CD4-positive, alpha-beta T cell (primary cell): Measurements from ENCODE around the gene LRWD1. TPM values are rescaled to one million over a fixed set of nuclear protein-coding genes. Genes with fewer than 3 reads are reported as not detected.

ENCODE experiments used
- ATAC-seq: fragments of 200-7000 bp; cut with Tn5 transposase; one replicate; pipeline ENCODE4 v1.10.0; 2022; ENCODE audit warnings: mild to moderate bottlenecking; ENCODE audit not compliant: poor library complexity
- CTCF ChIA-PET: fragments of 350-600 bp; sonication (Branson Sonifier 250); formaldehyde crosslinking; loops from one replicate; lab custom pipeline; 2021; ENCODE audit warnings: antibody characterized with exemption, inconsistent platforms; lab: Charles Lee
- POLR2A ChIA-PET: fragments of 350-600 bp; sonication (Branson Sonifier 250); formaldehyde crosslinking; loops from one replicate; lab custom pipeline; 2021; ENCODE audit warnings: antibody characterized with exemption, inconsistent platforms; lab: Charles Lee
- DNase-seq, 14 experiments: peaks; one replicate each; pipeline ENCODE4 v3.0.0-alpha.2; 2013 to 2020; ENCODE audit warnings: mixed read lengths in 2 of 14
- H3K27ac ChIP-seq, 2 donors: one replicate each; pipeline versions ENCODE4 v1.5.1 to v1.7.0; 2013; ENCODE audit warnings: low read length in 2 of 2, low read depth in 1 of 2, mild to moderate bottlenecking in 1 of 2
- H3K27me3 ChIP-seq, 2 experiments: 1 replicate in 1 of 2; 2 replicates in 1 of 2; pipeline versions ENCODE4 v1.6.1 to v1.7.0; 2013; ENCODE audit warnings: low read length in 2 of 2, control low read depth in 1 of 2, mild to moderate bottlenecking in 1 of 2, moderate library complexity in 1 of 2; ENCODE audit not compliant: insufficient read depth in 2 of 2, control insufficient read depth in 1 of 2
- H3K36me3 ChIP-seq: one replicate; pipeline ENCODE4 v1.6.1; 2013; ENCODE audit warnings: low read length, control low read depth; ENCODE audit not compliant: insufficient read depth
- H3K4me1 ChIP-seq: one replicate; pipeline ENCODE4 v1.6.1; 2013; ENCODE audit warnings: low read length, control low read depth; ENCODE audit not compliant: insufficient read depth
- H3K4me3 ChIP-seq: one replicate; pipeline ENCODE4 v1.5.1; 2013; ENCODE audit warnings: mild to moderate bottlenecking, low read length, moderate library complexity
- H3K9me3 ChIP-seq, 2 experiments: 1 replicate in 1 of 2; 2 replicates in 1 of 2; pipeline versions ENCODE4 v1.6.1 to v1.7.0; 2013; ENCODE audit warnings: low read length in 2 of 2, mild to moderate bottlenecking in 2 of 2, control low read depth in 1 of 2, moderate library complexity in 1 of 2; ENCODE audit not compliant: control insufficient read depth in 1 of 2, insufficient read depth in 1 of 2
- H3K27ac Mint-ChIP-seq: one replicate; pipeline ENCODE4 v1.8.0; 2020; ENCODE audit warnings: mixed read lengths
- H3K27me3 Mint-ChIP-seq: one replicate; pipeline ENCODE4 v1.8.0; 2021; ENCODE audit warnings: mixed read lengths
- H3K36me3 Mint-ChIP-seq: one replicate; pipeline ENCODE4 v1.8.0; 2021; ENCODE audit warnings: low read depth, mixed read lengths
- H3K4me1 Mint-ChIP-seq: one replicate; pipeline ENCODE4 v1.8.0; 2021; ENCODE audit warnings: low read depth, mixed read lengths
- H3K4me3 Mint-ChIP-seq: one replicate; pipeline ENCODE4 v1.8.0; 2020; ENCODE audit warnings: mild to moderate bottlenecking, mixed read lengths
- H3K9me3 Mint-ChIP-seq: one replicate; pipeline ENCODE4 v1.8.0; 2020; ENCODE audit warnings: mixed read lengths
- intact Hi-C, 2 experiments: fragments of 100-400 bp; cut with DNase I in 1 of 2; cut with micrococcal nuclease in 1 of 2; formaldehyde crosslinking; loops; one replicate each; pipeline versions ENCODE4 v1.15.1 to v1.9.0; 2023 to 2025; cut with DNase I, micrococcal nuclease
- total RNA-seq, 174 experiments: library from RNA in 2 of 174; stranded (reverse) in 2 of 174; gene quantifications; one replicate each; pipeline ENCODE4 v1.2.3 and lab custom pipeline; 2021 to 2026
- TF ChIP-seq, protein P1 (sequence below): fragments of 200-600 bp; IDR thresholded peaks from one replicate; pipeline ENCODE4 v1.8.0; 2022; ENCODE audit warnings: antibody characterized with exemption, mild to moderate bottlenecking

LRWD1 gene
- total RNA-seq, 2 experiments from 2014 or later = 12.9 to 13.9 TPM

DNA sequence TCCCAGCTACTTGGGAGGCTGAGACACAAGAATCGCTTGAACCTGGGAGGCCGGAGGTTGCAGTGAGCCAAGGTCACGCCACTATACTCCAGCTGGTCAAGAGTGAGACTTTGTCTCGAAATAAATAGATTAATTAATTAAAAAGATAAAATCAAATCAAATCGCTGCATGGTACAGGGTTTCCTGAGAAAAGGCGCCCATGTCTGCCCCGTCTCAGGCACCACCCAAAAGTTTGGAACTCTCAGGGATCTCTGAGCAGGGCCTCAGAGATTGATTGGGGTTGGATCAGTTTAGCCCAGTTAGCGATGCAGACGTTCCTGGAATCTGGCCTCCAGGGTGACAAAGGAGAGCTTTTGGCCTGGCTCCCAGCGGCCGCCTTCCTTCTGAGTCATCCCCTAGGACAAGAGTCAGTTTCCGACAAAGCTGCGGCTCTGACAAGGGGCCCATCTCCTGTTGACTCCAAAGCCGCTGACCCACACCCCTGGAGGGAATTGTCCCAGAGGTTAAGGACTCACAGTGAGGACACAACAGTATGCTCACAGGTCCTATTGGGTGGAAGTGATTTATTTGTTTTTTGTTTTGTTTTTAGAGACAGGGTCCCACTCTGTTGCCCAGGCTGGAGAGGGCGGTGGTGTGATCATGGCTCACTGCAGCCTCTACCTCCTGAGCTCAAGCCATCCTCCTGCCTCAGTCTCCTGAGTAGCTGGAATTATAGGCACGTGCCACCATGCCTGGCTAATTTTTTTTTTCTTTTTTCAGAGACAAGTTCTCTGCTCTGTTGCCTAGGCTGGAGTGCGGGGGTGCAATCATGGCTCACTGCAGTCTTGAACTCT, 24.6 kb upstream of the LRWD1 start:
- H3K4me3 ChIP-seq = no peak overlapping the region
- H3K4me3 Mint-ChIP-seq = no peak overlapping the region
- intact Hi-C loops = no loop called here
- H3K4me1 Mint-ChIP-seq = peaks cover 5% of the 10 kb centered on the region
- TF ChIP-seq, protein P1, sequence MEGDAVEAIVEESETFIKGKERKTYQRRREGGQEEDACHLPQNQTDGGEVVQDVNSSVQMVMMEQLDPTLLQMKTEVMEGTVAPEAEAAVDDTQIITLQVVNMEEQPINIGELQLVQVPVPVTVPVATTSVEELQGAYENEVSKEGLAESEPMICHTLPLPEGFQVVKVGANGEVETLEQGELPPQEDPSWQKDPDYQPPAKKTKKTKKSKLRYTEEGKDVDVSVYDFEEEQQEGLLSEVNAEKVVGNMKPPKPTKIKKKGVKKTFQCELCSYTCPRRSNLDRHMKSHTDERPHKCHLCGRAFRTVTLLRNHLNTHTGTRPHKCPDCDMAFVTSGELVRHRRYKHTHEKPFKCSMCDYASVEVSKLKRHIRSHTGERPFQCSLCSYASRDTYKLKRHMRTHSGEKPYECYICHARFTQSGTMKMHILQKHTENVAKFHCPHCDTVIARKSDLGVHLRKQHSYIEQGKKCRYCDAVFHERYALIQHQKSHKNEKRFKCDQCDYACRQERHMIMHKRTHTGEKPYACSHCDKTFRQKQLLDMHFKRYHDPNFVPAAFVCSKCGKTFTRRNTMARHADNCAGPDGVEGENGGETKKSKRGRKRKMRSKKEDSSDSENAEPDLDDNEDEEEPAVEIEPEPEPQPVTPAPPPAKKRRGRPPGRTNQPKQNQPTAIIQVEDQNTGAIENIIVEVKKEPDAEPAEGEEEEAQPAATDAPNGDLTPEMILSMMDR = no peak
- H3K9me3 Mint-ChIP-seq = no peaks in the 10 kb centered on the region
- no peak overlapping the region for H3K27ac Mint-ChIP-seq
- no peak for DNase-seq
- H3K27me3 Mint-ChIP-seq = no peaks in the 10 kb centered on the region
- peaks cover 5% of the 10 kb centered on the region for H3K4me1 ChIP-seq
- POLR2A ChIA-PET = no interaction called here
- no peaks in the 10 kb centered on the region for H3K9me3 ChIP-seq
- peaks cover 29% of the 10 kb centered on the region for H3K36me3 ChIP-seq
- no peak for ATAC-seq
- H3K36me3 Mint-ChIP-seq = peaks cover 11% of the 10 kb centered on the region
- H3K27ac ChIP-seq = no peak overlapping the region
- CTCF ChIA-PET = interaction anchor here (0.8 to 1.8 kb wide), 2 partner anchors 28 to 36 kb away, joined by 4 to 6 read pairs; no protein-coding TSS in a partner anchor
- H3K27me3 ChIP-seq = no peaks in the 10 kb centered on the region

DNA sequence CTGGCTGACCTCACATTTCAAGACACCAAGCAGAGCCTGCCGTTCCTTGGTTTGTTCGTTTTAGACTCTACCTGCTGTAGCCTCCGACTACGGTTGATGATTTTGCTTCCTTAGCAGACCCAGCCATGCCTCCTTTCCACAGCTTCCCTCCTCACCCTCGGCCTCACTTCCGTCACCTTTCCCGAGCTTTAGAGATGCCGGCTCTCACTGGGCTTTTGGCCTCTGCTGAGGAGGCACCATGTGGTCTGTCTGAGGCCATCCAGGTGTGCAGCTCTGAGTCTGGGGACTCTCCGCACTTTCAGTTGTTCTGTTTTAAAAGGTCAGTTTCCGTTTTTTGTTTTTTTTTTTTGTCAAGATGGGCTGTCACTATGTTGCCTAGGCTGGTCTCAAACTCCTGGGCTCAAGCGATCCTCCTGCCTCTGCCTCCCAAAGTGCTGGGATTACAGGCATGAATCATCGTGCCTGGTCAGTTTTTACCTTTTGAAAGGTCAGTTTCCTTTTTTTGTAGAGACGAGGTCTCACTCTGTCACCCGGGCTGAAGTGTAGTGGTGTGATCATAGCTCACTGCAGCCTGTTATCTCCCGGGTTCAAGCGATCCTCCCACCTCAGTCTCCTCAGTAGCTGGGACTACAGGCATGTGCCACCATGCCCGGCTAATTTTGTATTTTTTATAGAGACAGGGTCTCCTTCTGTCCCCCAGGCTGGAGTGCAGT, 19.7 kb upstream of the LRWD1 start:
- peaks cover 38% of the 10 kb centered on the region for H3K36me3 ChIP-seq
- Mint-ChIP-seq H3K36me3 (peaks cover 6% of the 10 kb centered on the region), H3K27ac (no peak overlapping the region), H3K4me1 (no peaks in the 10 kb centered on the region), H3K9me3 (no peaks in the 10 kb centered on the region), H3K4me3 (no peak overlapping the region), H3K27me3 (no peaks in the 10 kb centered on the region)
- CTCF ChIA-PET = interaction anchor here (1.4 kb wide), 1 partner anchor 33 kb away, joined by 4 read pairs; no protein-coding TSS in a partner anchor
- intact Hi-C loops = no loop called here
- DNase-seq = no peak
- peaks cover 1% of the 10 kb centered on the region for H3K4me1 ChIP-seq
- TF ChIP-seq, protein P1 = no peak
- H3K4me3 ChIP-seq = no peak overlapping the region
- POLR2A ChIA-PET = no interaction called here
- no peaks in the 10 kb centered on the region for H3K9me3 ChIP-seq
- ATAC-seq = no peak
- no peak overlapping the region for H3K27ac ChIP-seq
- H3K27me3 ChIP-seq = no peaks in the 10 kb centered on the region

DNA sequence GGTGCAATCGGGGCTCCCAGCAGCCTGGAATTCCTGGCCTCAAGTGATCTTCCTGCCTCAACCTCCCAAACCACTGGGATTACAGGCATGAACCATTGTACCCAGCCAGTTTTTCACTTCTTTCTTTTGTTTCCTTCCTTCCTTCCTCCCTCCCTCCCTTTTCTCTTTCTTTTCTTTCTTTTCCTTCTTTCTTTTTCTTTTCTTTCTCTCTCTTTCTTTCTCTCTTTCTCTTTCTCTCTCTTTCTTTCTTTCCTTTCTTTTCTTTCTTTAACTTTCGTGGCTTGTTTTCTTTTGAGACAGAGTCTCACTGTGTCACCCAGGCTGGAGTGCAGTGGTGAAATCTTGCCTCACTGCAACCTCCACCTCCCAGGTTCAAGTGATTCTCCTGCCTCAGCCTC, 19.1 kb upstream of the LRWD1 start:
- intact Hi-C loops = no loop called here
- Mint-ChIP-seq H3K36me3 (peaks cover 6% of the 10 kb centered on the region), H3K4me1 (peaks cover 4% of the 10 kb centered on the region), H3K4me3 (no peak overlapping the region), H3K27ac (no peak overlapping the region), H3K27me3 (no peaks in the 10 kb centered on the region), H3K9me3 (no peaks in the 10 kb centered on the region)
- TF ChIP-seq, protein P1 = no peak
- peaks cover 34% of the 10 kb centered on the region for H3K36me3 ChIP-seq
- H3K4me3 ChIP-seq = no peak overlapping the region
- ATAC-seq = no peak
- H3K4me1 ChIP-seq = peaks cover 5% of the 10 kb centered on the region
- CTCF ChIA-PET = interaction anchor here (1.4 kb wide), 1 partner anchor 33 kb away, joined by 4 read pairs; no protein-coding TSS in a partner anchor
- H3K27ac ChIP-seq = no peak overlapping the region
- POLR2A ChIA-PET = no interaction called here
- no peaks in the 10 kb centered on the region for H3K9me3 ChIP-seq
- H3K27me3 ChIP-seq = no peaks in the 10 kb centered on the region
- DNase-seq = no peak
